COLO668 (cell line): Measurements from ENCODE around the gene ISOC2.
"Not testable (repeated sequence)": the region's sequence is repeated elsewhere in the genome, so short reads cannot be mapped to it uniquely, and the experiment has no call there.

Source experiments
- DNase-seq: peaks from one replicate; lab custom pipeline; 2025; ENCODE audit not compliant: unreplicated experiment; lab: John Stamatoyannopoulos, UW

ISOC2 gene

DNA sequence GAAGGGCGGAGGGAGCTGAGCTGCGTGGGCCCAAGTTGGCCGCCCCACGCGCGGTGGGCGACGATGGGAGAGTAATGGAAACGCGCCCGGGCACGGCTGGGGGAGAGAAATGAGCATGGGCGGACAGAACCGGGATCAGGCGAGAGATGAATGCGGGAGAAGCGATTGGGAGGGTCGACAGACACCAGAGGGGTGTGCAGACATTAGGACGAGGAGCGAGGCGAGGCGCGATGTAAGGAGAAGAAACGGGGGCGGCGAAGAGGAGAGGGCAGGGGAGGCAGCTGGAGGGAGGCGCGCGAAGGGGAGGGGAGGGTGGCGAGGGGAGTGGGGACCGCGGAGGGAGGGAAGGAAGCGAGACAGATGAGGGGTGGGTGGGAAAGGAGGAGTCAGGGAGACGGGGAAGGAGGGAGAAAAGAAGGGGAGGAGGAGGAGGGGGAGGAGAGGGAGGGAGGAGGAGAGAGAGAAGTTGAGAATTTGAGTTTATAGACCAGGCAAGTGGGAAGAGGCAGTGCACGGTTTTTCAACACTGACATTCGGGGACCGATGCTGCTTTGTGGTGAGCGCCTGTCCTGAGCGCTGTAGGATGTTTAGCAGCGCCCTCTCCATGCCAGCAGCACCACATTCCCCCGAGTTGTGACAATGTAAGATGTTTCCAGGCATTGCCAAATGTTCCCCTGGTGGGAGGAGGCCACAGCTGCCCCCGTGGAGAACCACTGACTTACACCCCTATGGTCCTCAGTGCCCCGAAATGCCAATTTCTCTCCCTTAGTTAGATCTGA is 18.2 kb downstream of the ISOC2 start, which contains the start of gene SHISA7:
SHISA7 (minus strand) TSS at position 256 of the 779 bp plus-strand sequence. CDS start 437 bp downstream, outside the sequence.
- no peak for DNase-seq

DNA sequence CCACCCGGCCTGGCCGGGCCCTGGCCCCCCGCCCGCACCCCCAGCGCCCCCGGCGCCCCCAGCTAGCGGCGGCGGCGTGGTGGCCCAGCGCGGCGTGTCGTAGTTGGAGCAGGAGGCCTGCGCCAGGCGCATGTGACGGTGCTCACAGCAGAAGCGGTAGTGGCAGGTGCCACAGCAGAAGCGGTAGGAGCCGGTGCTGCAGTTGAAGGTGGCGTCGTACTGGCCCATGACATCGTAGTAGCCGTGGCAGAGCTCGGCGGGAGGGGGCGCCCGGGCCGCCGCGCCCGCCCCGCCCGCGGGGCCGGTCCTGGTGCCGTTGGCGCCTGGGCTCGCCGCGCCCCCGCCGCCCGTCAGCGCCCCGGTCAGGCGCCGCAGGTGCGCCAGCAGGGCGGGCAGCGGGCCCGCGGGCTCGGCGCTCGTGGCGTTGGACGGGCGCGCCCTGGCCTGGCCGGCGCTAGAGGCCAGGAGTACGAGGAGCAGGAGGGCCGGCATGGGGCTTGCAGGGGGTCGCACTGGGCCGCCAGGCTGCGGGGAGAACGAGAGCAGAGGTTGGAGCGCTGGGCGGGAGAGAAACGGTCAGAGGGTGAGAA is 19.0 kb downstream of the ISOC2 start:
- peak; percentile 54 for DNase-seq

DNA sequence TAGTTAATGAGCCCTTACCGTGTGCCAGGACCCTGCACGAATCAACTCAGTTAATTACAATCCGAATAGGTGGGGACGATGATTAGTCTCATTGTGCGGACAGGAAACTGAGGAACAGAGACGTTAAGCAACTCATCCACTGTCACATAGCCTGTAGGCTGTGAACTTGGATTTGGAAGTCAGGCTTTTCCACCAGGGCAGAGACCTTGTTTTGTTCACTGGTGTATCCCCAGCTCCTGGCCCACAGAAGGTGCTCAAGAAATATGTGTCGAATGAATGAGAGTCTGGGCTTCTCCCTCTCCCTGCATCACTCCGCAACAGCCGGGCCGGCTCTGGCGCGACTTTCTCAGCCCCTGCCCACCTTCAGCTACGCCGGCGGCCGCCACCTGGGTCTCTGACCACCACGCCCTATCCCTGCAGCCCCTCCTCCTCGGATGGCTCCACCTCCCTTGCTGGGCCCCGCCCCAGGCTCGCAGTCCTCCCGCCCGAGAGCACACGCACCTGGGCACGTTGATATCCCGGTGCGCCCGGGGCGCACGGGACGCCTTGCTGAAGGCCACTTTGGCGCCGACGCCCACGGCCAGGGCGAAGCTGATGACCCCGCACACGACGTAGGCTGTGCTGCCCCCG is 19.6 kb downstream of the ISOC2 start:
- peak; percentile 50 for DNase-seq

DNA sequence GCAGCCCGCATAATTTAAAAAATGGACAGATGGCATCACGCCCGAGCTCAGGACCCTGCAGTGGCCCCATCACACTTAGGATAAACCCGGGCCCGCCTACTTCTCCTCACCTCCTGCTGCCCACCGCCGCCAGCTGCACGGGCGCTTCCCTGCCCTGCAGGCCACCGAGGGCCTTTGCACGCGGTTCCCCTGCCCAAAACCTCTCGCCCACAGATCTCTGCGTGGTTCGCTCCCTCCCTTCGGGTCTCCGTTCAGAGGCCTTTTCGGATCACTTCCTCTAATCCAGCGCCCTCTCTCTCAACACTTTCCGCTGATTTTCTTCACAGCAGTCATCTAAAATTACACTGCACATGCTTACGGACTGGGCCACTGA is 20.1 kb downstream of the ISOC2 start:
- DNase-seq = peak; percentile 7

DNA sequence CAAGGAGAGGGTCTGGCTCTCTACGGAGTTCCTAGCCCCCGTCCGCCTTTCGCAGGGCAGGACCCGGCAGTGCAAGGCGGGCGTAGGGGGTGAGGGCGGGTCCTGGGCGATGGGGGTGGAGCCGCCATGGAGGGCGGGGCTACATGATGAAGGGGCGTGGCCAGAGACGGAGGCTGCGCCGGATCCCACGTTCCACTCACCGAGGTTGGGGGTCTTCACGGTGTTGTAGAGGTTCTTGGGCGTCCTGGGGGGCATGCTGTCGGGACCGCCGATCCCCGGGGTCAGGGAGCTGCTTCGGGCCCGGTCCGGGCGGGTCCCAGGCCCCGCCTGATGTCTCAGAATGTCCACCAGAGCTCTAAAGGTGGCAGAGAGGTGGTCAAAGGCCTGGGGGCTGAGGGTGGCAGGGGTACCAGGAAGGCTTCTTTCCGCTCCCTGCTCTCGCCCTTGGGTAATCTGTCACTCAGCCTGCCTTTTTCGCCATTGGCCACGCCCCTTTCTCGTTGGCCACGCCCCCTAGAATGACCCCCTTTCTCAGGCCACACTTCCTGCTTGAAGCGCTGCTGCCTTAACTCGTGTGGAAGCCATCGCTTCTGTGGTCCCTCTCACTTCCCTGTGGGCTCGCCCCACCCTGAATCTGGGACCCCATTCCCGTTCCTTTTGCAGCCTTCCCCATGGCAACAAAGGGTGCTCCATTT is 20.9 kb downstream of the ISOC2 start:
- peak; percentile 30 for DNase-seq

DNA sequence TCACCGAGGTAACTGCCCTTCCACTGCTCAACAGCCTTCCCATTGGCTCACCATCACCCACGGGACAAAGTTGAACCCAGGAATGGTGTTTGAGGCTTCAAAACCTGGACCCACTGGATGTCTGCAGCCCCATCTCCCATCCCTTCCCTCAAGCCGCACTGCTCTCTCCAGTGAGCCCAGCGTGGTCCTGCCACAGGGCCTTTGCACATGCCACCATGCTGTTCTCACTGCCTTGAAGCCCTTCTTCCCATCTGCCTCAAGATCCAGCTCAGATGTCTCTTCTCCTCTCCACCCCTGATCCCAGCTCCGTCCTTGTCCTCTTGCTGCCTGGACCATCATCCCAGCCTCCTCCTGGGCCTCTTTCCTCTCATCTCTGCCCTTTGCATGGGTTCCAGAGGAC is 22.4 kb downstream of the ISOC2 start:
- no peak for DNase-seq

DNA sequence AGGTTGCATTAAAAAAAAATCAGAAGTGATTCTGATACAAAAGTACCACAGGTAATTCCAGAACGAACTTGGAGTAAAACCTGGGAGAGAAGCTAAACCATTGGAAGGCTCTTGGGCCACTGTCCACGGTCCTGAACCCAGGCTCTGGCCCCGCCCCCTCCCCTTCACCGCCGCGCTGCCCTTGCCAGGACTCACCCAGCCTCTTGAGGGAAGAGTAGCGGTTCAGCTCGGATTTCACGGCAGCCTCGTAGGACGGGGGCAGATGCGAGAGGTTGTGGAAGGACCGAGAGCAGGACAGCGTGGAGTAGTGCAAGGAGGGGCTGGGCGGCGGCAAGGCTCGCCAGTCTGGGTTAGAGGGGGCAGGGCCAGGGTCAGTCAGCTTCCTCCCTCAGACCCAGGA is 24.0 kb downstream of the ISOC2 start:
- DNase-seq = peak; percentile 55

DNA sequence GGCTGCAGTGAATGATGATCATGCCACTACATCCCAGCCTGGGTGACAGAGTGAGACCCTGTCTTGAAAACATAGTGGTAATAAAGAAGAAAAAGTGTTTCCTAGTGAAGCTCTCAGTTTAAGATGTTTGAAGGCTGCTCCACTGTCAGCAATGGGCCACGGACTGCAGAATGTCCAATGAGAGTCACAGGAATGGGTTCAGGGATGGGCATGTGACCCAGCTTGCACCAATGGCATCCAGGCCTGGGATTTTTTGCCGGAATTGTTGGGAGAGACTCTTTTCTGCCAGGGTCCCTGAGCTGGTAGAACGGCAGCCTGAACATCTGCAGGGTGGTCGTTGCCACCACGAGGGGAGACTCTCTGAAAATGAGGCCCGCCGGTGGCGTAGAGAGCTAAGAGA is 24.6 kb downstream of the ISOC2 start:
- DNase-seq = no peak

DNA sequence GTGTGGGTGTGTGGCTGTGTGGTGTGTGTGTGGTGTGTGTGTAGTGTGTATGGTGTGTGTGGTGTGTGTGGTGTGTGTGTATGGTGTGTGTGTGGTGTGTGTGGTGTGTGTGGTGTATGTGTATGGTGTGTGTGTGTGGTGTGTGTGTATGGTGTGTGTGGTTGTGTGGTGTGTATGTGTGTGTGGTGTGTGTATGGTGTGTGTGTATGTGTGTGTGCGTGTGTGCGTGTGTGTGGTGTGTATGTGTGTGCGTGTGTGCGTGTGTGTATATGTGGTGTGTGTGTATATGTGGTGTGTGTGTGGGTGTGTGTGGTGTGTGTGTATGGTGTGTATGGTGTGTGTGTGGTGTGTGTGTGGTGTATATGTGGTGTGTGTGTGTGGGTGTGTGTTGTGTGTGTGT is 26.4 kb downstream of the ISOC2 start:
- DNase-seq = no peak

DNA sequence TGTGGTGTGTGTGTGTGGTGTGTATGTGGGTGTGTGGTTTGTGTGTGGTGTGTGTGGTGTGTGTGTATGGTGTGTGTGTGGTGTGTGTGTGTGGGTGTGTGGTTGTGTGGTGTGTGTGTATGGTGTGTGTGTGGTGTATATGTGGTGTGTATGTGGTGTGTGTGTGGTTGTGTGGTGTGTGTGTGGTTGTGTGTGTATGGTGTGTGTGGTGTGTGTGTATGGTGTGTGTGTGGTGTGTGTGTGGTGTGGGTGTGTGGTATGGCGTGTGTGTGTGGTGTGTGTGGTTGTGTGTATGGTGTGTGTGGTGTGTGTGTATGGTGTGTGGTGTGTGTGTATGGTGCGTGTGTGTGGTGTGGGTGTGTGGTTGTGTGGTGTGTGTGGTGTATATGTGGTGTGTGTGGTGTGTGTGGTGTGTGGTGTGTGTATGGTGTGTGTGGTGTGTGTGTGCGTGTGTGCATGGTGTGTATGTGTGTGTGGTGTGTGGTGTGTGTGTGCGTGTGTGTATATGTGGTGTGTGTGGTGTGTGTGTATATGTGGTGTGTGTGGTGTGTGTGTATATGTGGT is 27.0 kb downstream of the ISOC2 start:
- DNase-seq = no peak

DNA sequence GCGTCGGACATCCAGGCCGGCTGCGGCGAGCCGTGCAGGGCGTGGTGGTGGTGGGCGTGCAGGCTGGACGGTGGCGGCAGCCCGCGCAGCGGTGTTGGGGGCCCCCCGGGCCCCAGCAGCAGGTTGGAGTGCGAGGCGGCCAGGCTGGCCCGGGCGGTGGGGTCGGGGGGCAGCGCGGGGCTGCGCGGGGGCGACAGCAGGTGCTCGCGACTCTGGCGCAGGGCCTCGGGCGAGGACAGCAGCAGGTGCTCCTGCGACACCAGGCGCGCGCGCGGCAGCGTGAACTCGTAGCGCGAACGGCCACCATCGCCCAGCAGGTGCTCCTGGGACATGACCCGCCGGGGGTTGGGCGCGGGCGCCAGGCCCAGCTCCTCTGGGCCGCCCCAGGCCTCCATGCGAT is 28.1 kb downstream of the ISOC2 start:
- DNase-seq = peak; percentile 83

DNA sequence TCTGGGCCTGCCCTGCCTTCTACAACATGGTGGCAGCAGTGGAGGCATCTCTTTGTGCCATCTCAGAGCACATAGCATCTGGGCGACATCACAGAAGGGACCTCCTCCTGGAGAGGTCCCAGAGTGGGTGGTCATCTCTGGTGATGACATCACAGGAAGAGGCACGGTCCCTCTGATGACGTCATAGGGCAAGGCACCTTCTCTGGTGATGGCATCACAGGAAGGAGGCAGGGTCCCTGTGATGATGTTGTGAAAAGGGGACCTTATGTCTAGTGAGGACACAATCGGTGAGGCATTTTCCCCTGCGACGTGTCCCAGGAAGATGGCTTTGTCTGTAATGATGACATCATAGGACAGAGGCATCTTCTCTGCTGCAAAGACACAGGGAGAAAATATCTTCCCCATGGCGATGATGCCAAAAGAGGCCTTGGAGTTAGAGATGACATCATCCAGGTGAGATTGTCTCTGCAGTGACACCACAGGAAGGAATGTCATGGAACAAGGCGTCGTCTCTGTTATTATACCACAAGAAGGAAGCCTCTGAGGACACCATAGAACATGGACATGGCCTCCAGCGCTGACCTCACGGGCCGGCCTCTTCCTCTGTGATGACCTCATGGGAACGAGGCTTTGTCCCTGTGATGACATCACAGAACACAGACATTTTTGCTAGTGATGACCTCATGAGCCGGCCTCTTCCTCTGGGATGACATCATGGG is 29.0 kb downstream of the ISOC2 start:
- DNase-seq = peak; percentile 42

DNA sequence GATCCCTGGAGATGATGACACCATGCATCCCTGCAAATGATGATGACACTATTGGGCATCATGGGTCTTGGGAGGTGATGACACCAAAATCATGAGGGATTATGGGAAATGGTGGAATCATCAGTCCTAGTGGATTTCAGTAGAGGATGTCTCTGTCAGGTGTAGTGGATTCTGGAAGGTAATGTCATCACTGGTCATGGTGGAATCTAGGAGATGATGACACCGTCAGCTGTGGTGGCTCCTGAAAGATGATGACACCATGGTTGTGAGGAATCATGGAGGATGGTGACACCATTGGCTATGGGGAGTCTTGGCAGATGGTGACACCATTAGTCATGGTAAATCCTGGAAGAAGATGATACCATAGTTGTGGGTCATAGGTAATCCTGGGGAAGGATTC is 30.3 kb downstream of the ISOC2 start:
- DNase-seq = no peak

DNA sequence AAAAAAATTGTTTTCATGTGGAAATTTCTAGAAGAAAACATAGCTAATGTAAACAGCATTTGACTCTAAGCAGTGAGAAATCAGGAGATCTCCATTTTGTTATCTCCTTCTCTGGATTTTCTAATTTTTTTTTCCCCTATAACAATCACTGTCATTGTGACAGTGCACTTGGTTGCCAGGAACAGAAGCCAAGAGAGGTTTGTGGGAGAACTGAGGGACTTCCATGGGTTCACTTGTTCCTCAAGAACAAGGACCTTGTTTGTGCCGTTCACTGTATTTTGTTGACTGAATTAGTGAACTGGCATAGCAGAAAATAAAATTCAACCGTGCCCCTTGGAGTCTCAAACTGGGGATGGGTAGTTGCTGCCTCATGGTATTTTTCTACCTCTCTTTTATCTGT is 35.4 kb downstream of the ISOC2 start:
- no peak for DNase-seq

DNA sequence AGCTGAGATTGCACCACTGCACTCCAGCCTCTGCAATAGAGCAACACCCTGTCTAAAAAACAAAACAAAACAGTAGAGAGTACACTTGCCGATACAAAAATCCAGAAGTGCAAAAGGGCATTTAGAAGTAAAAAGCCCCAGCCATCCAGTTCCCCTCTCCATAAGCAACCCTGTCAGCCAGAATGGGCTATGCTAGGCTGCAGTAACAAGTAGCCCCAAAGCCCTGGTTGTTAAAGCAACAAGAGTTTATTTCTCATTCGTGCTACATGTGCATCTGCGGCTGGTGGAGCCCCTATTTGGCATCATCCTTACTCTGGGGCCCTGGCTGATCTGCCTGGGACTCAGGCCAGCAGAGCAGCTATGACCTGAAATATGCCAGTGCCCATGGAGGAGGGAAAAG is 36.9 kb downstream of the ISOC2 start:
- no peak for DNase-seq

DNA sequence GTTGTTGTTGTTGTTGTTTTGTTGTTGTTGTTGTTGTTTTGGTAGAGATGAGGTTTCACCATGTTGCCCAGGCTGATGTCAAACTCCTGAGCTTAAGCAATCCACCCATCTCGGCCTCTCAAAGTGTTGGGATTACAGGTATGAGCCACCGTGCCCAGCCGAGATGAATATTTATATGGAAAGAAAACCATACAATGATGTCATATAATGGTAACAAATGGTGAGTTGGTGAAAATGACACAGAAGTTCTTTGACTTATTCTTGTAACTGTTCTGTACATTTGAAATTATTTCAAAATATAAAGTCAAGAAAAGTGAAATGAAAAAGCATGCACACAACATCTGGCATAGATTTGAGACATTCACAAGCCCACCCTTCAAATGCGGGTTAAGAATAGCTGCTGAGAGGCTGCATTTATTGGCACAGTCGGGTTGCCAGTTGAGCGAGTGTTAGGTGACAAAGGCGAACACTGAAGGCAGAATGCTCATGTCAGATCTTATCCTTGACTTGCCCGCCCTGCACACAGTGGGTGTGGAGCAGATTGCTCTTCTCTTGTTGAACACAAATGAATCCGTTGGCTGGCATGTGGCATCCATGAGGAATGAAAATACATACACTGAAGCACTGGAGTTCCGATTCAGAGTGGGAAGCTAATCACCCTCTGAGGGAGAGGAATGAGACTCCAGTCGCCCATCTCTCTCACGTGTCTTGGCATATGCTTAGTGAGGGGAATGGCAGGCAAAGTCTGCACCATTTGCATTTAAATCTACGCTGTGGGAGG is 38.0 kb downstream of the ISOC2 start:
- DNase-seq = no peak

DNA sequence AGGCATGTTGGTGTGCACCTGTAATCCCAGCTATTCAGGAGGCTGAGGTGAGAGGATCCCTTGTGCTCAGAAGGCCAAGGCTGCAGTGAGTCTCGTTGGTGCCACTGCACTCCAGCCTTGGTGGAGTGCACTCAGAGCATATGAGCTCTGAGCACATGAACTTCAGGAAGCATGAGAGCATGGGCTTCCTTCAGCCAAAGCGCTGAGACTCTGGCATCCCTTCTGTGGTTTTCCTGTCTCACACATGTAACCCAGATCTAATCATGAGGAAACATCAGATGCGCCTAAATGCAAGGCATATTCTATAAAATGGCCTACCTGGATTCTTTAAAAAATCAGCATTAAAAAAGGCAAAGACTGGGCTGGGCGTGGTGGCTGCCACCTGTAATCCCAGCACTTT is 40.2 kb downstream of the ISOC2 start:
- DNase-seq = not testable (repeated sequence)

DNA sequence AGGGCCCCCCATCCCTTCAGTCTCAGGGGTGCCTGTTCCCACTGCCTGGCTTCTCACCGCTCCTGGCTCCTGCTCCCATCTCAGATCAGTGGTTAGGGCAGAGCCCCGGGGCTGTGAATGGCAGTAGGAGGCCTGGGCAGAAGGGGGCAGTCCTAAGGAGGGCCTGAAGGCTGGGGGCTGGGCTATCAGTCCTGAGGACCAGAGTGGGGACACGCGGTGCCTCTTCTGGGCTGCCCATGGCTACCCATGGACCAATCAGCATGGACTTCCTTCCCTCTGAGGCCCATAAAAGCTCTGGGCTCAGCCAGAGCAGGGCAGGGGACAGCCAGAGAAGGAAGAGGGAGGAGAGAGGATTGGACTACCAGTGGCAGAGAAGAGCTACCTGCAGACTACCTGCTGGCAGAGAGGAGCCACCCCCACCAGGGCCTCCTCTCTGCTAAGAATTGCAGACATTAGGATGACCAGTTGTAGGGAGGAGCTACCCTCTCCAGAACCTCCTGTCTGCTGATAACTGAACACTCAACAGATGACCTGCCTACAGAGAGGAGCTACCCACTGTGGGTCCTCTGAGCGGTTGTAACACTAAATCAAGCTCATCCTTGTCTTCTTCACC is 41.7 kb downstream of the ISOC2 start:
- DNase-seq = no peak

DNA sequence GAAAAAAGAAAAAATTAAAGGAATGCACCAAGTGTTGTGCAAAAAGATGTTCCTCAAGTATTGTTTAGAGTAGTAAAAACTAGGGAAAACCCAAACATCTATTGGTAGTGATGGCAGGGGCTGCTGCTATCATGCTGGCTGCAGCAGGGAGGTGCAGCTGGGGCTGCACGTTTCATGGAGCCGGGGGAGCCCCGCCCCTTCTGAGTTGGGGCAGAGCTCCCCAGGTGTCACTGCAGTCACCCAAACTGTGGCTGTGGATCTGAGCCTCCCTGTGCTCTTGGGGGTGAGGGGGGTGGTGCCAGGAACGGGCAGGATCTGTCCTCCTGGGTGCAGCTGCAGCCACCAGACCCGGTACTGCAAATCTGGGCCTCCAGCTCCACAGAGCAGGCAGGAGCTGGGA is 42.3 kb downstream of the ISOC2 start:
- DNase-seq = no peak

DNA sequence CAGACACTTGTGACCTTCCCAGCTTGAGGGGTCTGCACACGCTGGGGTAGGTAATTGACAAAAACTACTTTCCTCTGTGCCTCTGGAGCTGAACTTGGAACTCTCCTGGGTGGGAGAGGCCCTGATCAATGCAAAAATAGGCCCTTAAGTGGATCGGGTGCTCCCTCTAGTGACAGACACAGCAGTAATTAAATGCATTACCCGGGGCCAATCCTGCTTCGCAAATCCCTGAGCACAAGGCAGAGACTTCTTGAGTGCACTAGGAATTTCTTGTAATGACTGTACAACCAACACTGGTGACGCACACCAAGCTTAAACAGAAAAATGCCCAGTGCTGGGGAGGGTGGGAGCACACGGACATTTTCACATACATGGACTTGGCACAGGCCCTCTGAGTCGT is 43.3 kb downstream of the ISOC2 start:
- DNase-seq = peak; percentile 54
